Renal cortex interstitium (tissue), 11 donors: Measurements from ENCODE around the gene FLVCR1. TPM values are rescaled to one million over a fixed set of nuclear protein-coding genes. Genes with fewer than 3 reads are reported as not detected.

Source experiments
- DNase-seq, 11 donors: peaks; one replicate each; pipeline ENCODE4 v3.0.0-alpha.2; 2013; ENCODE audit warnings: low read depth in 9 of 11, low spot score in 4 of 11; ENCODE audit errors: extremely low read depth in 1 of 11
- polyA plus RNA-seq, 3 donors: library from polyadenylated mRNA; unstranded; fragments of 120-200 nt; gene quantifications; one replicate each; pipeline ENCODE4 v1.2.1, GENCODE V29; 2013; ENCODE audit not compliant: insufficient read length in 3 of 3

The FLVCR1 gene
- polyA plus RNA-seq, 3 donors = 19.7 to 32.2 (median 31.7) TPM

- DNase-seq = no peak
These were observed 75.9 kb downstream of the FLVCR1 start for GRCh38 chr1:212933815-212934471.

DNA sequence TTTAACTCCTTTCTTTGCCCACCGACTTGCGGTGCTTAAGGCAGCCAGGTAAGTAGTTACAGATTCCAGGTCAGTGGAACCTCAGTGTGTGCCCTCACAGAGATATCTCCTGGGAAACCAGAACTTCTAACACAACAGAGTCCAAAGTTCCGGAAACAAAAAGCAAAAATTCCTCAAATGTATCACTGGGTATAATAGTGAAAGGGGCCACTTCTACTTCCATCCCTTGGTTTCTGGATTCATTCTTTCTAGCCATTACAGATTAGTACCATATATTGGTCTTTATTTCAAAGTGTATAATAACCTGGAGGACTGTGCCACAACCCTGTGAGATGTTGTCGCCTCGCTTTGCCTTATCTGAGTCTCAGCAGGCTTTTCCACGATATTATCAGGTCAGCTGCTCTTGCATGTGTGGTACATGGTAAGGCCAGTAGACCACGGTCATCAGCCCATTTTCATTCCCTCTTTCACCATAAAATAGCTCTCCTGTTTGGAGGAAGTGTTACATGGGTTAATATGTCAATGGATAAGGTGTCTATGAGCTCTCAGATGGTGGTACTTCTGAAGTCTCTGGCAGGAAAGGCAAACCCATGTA is 77.4 kb downstream of the FLVCR1 start:
- DNase-seq = no peak

DNA sequence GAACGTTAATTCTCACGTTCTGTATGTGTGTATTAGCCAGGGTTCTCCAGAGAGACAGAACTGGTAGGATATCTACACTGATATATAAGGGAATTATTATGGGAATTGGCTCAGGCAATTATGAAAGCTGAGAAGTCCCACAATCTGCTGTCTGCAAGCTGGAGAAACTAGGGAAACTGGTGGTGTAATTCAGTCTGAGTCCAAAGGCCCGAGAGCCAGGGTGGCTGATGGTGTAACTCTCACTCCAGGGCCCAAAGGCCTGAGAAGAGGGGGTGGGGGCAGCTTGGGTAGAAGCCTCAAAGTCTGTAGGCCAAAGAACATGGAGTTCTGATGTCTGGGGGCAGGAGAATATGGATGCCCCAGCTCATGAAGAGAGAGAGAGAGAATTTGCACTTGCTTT is 79.0 kb downstream of the FLVCR1 start:
- DNase-seq = no peak

GRCh38 chr1:212938846-212939245 is 80.8 kb downstream of the FLVCR1 start:
- no peak for DNase-seq

DNA sequence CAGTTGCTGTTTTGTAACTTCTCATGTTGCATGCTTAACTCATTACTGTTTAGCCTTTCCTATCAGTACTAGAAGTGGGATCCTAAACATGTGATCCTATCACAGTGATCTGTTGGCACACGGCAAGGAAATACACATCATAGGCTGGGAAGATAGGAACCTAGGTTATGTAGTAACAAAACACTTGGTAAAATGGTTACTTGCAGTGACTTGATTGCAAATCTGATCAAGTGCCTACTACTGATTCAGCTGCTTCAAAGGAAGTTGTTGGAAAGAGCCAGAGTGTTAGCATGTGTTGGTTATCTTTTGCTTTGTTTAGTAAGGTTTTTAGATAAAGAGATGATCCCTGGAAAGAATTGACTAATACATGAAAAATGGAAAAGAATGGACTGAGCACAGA is 83.4 kb downstream of the FLVCR1 start:
- DNase-seq = no peak

DNA sequence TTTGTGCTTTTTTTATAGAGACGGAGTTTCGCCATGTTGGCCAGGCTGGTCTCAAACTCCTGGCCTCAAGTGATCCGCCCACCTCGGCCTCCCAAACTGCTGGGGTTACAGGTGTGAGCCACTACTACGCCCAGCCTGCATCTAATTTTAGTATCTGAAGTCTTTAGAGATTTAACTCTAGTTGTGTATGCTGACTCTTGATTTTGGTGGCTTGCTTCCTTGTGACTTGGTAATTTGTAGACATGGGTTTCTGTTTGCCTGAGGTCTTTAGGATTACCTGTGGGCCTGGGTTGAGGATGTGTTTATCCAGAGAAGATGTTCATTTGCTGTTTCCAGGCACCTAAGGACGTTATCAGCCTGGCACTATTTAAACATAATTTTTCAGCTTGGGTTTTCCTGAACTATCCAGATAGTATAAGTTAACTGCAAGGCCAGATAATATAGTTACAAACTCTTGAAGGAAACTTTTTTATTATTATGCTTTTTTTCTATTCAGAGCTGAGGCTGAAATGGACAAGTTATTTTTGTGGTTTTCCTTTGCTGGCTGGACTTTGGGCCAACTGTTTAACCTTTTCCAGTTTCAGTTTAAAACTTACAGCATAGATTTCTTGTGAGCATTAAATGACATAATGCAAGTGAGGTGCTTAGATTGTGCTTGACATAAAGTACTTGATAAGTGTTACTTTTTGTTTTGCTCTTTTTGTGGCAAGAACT is 84.8 kb downstream of the FLVCR1 start:
- no peak for DNase-seq

GRCh38 chr1:212943393-212943710 is 85.3 kb downstream of the FLVCR1 start:
- DNase-seq = no peak

GRCh38 chr1:212944229-212944901 is 86.3 kb downstream of the FLVCR1 start:
- no peak for DNase-seq

DNA sequence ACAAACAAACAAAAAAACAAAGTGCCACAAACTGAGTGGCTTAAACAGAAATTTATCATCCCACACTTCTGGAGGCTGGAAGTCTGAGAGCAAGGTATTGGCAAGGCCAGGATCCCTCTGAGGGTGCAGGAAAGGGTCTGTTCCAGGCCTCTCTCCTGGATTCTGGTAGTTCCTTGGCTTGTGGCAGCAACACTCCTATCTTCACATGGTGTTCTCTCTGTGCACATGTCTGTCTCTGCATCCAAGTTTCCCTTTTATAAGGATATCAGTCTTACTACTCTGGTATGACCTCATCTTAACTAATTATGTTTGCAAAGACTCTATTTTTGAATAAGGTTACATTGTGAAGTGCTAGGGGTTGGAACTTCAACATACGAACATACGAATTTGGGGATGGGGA is 87.0 kb downstream of the FLVCR1 start:
- DNase-seq = no peak

GRCh38 chr1:212945463-212946160 is 87.5 kb downstream of the FLVCR1 start:
- no peak for DNase-seq

GRCh38 chr1:212946872-212947271 is 88.8 kb downstream of the FLVCR1 start:
- DNase-seq = no peak

Other genes starting within 250 kb of the FLVCR1 start
- gene ATF3, start 249.5 kb upstream of the FLVCR1 start, polyA plus RNA-seq = 10 to 100 TPM; 13.2 to 33.4 (median 18.5) TPM
- gene BATF3, start 158.4 kb upstream of the FLVCR1 start, polyA plus RNA-seq = 1 to 10 TPM in 2 of 3 donors, under 1 TPM in 1; 0.73 to 1.7 (median 1.3) TPM
- 10 to 100 TPM; 38.2 to 48.2 (median 47.1) TPM for gene NSL1, start 66.5 kb upstream of the FLVCR1 start, polyA plus RNA-seq
- 10 to 100 TPM; 16.8 to 23.8 (median 22.6) TPM for gene TATDN3, start 66.4 kb upstream of the FLVCR1 start, polyA plus RNA-seq
- gene SPATA45, start 10.6 kb upstream of the FLVCR1 start, polyA plus RNA-seq = under 1 TPM in 2 of 3 donors, not detected in 1; 0.20 to 0.41 TPM
- 10 to 100 TPM; 21.5 to 24.7 (median 22.7) TPM for gene VASH2, start 92.3 kb downstream of the FLVCR1 start, polyA plus RNA-seq
- gene ANGEL2, start 157.6 kb downstream of the FLVCR1 start, polyA plus RNA-seq = 10 to 100 TPM; 32.3 to 51.4 (median 39.1) TPM
- 10 to 100 TPM; 21.9 to 23.5 (median 22.6) TPM for gene RPS6KC1, start 193.0 kb downstream of the FLVCR1 start, polyA plus RNA-seq